ENCODE results near the gene KRTAP10-12.

DNA sequence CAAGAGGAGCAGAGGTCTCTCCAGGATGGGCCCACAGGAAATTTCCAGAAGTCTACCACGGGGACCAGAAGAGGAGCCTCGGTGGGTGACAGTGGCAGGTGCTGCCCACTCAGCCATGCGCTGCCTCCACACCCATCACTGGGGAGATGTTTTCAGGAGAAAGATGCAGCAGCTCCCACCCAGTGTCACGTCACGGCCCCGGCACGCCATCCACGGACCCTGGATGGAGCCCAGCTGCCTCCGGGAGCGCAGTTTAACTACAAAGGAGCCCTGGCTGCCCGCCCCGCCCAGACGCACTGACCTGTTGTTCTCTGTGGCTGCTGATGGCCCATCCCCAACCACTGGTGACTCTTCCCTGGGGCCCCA lies 7.6 kb downstream of the KRTAP10-12 start:
- TF ChIP-seq, protein P1, sequence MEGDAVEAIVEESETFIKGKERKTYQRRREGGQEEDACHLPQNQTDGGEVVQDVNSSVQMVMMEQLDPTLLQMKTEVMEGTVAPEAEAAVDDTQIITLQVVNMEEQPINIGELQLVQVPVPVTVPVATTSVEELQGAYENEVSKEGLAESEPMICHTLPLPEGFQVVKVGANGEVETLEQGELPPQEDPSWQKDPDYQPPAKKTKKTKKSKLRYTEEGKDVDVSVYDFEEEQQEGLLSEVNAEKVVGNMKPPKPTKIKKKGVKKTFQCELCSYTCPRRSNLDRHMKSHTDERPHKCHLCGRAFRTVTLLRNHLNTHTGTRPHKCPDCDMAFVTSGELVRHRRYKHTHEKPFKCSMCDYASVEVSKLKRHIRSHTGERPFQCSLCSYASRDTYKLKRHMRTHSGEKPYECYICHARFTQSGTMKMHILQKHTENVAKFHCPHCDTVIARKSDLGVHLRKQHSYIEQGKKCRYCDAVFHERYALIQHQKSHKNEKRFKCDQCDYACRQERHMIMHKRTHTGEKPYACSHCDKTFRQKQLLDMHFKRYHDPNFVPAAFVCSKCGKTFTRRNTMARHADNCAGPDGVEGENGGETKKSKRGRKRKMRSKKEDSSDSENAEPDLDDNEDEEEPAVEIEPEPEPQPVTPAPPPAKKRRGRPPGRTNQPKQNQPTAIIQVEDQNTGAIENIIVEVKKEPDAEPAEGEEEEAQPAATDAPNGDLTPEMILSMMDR (IDR thresholded peaks at IDR 0.05; ENCODE audit: low read depth, low read length, missing input control), result no peak
- TF ChIP-seq GABPA (IDR thresholded peaks at IDR 0.05 in 1 of 2, conservative IDR thresholded peaks at IDR 0.05 in 1 of 2), result no peak
- TF ChIP-seq, protein P2, sequence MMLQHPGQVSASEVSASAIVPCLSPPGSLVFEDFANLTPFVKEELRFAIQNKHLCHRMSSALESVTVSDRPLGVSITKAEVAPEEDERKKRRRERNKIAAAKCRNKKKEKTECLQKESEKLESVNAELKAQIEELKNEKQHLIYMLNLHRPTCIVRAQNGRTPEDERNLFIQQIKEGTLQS (IDR thresholded peaks at IDR 0.05), result no peak
